Measurements from ENCODE around the gene ELOVL1.

ELOVL1 gene

GRCh38 chr1:43354936-43355335, 12.9 kb downstream of the ELOVL1 start:
- no peak for DNase-seq (ENCODE audit: low read depth)

DNA sequence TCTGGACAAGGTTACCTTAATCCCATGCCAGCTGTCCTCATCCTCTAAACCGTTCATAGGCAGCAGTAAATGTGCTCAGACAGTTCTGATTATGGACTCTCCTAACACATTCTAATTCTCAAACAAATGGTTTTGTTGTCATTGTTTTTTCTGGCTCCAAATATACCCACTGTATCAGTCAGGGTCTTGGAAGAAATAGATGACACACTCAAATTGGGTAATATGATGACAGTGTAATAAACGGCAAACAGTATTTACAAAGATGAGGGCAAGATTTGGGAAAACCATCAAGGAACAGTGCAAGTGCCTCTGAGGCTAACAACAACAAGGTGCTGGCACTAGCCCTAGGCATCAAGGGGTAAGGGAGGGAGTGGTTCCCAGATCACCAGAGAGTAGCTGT, 13.3 kb downstream of the ELOVL1 start:
- no peak for DNase-seq (ENCODE audit: low read depth)

- DNase-seq (ENCODE audit: low read depth), result no peak
Measured at GRCh38 chr1:43352881-43353280, 14.9 kb downstream of the ELOVL1 start.

- DNase-seq (ENCODE audit: low read depth), result no peak
Measured at GRCh38 chr1:43352351-43352705, 15.5 kb downstream of the ELOVL1 start.

DNA sequence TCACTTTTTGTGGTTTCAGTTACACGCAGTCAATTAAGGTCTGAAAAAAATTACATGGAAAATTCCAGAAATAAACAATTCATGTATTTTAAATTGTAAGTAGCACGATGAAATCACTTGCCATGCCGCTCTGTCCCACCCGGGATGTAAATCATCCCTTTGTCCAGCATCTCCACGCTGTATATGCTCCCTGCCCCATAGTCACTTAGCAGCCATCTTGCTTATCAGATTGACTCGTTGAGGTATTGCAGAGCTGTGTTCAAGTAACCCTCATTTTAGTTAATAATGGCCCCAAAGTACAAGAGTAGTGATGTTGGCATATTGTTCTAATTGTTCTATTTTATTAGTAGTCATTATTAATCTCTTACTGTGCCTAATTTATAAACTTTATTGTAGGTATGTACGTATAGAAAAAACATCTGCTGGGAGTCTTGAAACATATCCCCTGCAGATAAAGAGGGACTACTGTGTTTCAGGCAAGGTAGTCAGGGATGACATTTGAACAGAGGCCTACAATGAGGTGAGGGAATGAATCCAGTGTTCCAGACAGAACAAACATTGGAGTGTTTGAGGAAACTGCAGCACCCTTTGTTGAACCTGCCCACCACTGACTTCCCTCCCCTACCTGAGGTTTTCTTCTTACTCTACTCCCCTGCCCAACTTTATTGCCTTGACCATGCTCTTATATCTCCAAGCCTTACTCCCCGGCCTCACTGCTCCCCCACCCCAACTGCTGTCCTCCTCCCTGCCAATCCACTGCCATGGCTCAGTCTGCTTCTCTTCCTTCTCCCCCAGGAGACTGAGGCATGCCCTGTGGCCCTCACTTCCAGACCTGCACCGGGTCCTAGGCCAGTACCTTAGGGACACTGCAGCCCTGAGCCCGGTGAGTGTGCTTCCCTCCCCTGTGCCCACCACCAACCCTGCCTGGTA, 16.1 kb downstream of the ELOVL1 start:
- no peak for DNase-seq (ENCODE audit: low read depth)

DNA sequence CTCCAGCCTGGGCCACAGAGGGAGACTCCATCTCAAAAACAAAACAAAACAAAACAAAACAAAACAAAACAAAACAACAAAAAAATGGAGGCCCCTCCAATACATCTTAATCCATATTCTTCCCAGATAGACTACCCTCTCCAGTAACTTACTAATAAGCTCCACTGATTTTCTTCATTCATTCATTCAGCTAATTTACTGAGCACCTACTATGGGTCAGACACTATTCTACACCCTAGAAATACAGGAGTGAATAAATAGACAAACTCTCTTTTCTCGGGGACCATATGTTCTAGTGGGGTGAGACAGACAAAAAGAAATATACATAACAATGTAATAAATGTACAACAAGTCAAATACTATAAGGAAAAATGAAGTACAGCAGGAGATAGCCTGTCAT, 16.8 kb downstream of the ELOVL1 start:
- no peak for DNase-seq (ENCODE audit: low read depth)

DNA sequence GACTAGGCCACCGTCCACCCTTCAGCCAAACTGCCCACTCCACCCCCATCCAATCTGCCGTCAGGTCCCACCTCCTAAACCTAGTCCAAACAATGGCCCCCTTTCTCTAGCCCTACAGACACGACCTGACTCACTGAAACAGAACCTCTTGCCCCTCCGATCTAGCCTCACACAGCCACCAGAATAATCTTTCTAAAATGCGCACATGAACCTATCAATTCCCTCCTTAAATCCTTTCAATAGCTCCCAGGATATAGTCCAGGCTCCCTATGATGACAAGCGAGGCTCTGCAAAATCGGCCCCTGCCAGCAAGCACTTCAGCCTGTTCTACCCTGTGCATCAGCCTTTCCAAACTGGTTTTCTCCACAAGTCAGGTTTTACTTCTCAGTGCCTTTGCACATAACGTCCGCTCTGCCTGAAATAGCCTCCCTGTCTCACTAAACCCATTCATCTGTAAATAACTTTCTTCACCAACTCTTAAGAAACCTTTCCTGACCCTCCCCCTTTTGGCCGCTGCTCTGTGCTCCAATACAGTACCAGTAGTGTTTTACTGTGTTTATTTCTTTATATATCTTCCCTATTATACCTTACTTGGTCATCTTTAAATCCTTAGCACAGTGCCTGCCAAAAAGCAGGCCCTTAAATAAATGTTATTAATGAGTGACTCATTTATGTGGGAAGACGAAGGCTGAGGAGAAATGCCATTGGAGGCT, 18.1 kb downstream of the ELOVL1 start:
- no peak for DNase-seq (ENCODE audit: low read depth)

- peak; percentile 7 for DNase-seq (ENCODE audit: low read depth)
Measured at GRCh38 chr1:43348809-43349593, 18.8 kb downstream of the ELOVL1 start.

GRCh38 chr1:43348343-43348808, 19.4 kb downstream of the ELOVL1 start:
- no peak for DNase-seq (ENCODE audit: low read depth)

GRCh38 chr1:43346636-43347035, 21.2 kb downstream of the ELOVL1 start:
- no peak for DNase-seq (ENCODE audit: low read depth)

DNA sequence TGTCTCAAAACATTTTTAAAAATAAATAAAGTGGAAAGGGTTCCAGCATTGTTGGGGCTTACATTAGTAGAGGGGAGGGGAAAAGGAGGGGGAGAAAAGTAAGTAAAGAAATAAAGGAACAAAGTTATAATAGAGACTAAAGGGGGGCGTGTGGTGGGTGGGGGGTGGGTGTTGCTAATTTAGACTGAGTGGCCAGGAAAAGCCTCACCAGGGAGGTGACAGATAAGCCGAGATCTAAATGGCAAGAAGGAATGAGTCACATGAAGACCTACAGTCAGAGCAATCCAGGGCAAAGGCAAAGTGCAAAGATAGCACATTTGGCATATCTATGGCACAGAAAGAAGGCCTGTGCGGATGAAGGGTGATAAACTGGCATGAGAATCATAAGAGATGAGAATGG, 22.7 kb downstream of the ELOVL1 start:
- no peak for DNase-seq (ENCODE audit: low read depth)

DNA sequence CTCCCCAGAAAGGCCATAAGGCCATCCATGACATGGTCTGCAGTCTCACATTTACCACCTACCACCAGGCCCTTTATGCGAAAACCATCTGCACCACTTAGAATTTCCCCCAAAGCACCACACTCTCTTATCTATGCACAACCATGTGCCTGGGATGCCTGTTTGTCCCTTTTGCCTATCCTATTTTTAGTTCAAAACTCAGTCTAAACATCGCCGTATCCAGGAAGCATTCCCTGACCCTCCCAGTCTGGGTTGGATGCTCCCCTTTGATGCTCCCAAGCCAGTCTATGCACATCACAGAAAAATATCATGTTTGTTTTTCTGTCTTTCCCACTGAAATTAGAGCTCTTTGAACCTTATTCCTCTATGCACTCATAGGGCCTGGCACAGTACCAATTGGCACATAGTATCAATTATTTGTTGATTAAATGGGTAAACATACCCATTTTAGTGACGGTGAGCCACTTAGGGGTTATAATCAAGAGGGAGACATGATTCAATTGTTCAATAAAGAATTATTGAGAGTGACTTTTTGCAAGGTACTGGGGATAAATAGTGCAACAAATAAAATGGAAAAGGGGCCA, 23.5 kb downstream of the ELOVL1 start:
- DNase-seq (ENCODE audit: low read depth), result no peak

- no peak for DNase-seq (ENCODE audit: low read depth)
Measured at GRCh38 chr1:43340559-43340958, 27.3 kb downstream of the ELOVL1 start.

GRCh38 chr1:43339584-43340232, 28.1 kb downstream of the ELOVL1 start:
- DNase-seq (ENCODE audit: low read depth), result no peak

DNA sequence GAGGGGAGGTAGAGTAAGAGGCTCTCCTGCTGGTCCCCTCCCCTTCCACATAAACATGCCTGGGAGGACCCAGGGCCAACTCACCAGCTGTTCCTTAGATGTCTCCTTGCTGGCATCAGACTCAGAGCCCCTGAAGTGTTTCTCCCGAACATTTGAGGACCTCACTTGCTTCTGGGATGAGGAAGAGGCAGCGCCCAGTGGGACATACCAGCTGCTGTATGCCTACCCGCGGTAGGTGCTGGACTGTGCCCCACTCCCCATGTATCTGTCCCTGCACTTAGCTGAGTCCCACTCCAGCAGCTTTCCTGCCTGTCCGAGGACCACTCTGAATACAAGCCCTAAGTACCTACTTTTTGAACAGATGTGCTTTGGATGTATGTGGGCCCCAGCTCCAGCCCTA, 29.8 kb downstream of the ELOVL1 start:
- no peak for DNase-seq (ENCODE audit: low read depth)

GRCh38 chr1:43337588-43337987, 30.2 kb downstream of the ELOVL1 start, which contains the start of gene MPL:
MPL (plus strand) TSS chr1:43337818; CDS start chr1:43337849, 31 bp downstream.
- DNase-seq (ENCODE audit: low read depth), result no peak

DNA sequence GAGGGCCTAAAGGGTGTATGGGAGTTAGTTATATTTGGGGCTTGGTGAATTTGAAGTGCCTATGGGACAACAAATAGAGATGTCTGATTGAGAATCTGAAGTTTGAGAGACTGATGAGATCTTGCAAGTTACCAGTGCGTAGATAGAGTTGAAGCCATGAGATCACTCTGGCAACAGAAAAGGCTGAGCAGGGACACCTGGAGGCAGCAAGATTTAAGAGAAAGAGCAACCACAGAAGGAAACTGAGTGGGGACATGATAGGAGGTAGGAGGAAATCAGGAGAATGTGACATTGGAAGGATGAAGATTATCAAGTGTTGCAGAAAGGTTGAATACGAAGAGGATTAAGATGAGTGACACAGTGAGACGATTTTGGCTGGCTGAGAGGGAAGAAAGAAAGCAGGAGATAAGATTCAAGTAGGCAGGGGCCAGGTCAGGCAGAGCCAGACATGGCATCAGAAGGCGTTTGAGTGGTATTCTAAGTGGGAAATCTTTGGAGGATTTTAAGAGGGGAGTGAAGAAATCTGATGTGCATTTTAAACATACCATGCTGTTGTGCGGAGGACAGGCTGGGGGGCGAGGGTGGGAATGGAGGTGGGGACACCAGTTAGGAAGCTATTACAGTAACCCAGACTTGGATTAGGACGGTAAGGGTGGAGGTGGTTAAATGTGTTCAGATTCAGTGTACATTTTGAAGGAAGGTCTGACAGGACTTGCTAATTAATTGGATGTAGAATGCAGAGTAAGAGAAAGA, 33.2 kb downstream of the ELOVL1 start:
- DNase-seq (ENCODE audit: low read depth), result no peak

DNA sequence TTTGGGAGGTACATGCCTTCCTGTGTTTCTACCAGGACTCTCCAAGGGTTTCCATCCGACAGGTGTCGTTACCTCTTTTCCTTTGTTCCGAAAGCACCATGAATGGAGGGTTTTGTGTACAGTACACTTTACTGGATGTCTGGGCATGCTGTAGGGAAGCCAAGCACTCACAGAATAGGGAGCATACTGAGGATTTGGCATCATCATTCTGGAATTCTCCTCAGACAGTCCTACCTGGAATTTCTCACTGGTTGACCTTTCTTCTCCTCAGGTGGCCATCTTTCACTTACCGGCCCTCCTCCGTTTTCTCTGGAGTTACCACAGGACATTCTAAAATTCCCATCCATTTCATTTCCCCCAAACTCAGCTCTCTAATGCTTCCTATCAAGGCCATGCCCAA, 36.1 kb downstream of the ELOVL1 start:
- no peak for DNase-seq (ENCODE audit: low read depth)

GRCh38 chr1:43329995-43330751, 37.6 kb downstream of the ELOVL1 start:
- DNase-seq (ENCODE audit: low read depth), result peak; percentile 55
